Kidney epithelial cell (primary cell): ENCODE data around the gene NDUFS2. TPM values are rescaled to one million over a fixed set of nuclear protein-coding genes. Genes with fewer than 3 reads are reported as not detected.

Experiments
- DNase-seq: peaks from one replicate; pipeline ENCODE4 v3.0.0-alpha.2; 2010; ENCODE audit warnings: low read depth
- H3K27me3 ChIP-seq: 2 replicates; pipeline ENCODE4 v1.6.0; 2011; ENCODE audit warnings: low read length; ENCODE audit not compliant: control insufficient read depth, insufficient read depth
- H3K36me3 ChIP-seq: 2 replicates; pipeline ENCODE4 v1.5.1; 2011; ENCODE audit warnings: low read length; ENCODE audit not compliant: control insufficient read depth, insufficient read depth
- H3K4me3 ChIP-seq: 2 replicates; pipeline ENCODE4 v1.5.1; 2011; ENCODE audit warnings: low read depth, mild to moderate bottlenecking, control low read depth, low read length
- total RNA-seq: library from RNA; depleted of rRNA; stranded (reverse); fragments of >200 nt; gene quantifications from 2 replicates; pipeline ENCODE4 v1.2.3, GENCODE V29; 2015
- TF ChIP-seq, protein P1 (sequence below): IDR thresholded peaks from 2 replicates; pipeline ENCODE4 v1.5.1; 2011; ENCODE audit warnings: mild to moderate bottlenecking, moderate library complexity, low read length, control low read depth, inconsistent platforms; ENCODE audit not compliant: insufficient read depth, poor library complexity, severe bottlenecking

Gene NDUFS2
- total RNA-seq, 1 donor from 2014 or later, result 96.9 TPM

DNA sequence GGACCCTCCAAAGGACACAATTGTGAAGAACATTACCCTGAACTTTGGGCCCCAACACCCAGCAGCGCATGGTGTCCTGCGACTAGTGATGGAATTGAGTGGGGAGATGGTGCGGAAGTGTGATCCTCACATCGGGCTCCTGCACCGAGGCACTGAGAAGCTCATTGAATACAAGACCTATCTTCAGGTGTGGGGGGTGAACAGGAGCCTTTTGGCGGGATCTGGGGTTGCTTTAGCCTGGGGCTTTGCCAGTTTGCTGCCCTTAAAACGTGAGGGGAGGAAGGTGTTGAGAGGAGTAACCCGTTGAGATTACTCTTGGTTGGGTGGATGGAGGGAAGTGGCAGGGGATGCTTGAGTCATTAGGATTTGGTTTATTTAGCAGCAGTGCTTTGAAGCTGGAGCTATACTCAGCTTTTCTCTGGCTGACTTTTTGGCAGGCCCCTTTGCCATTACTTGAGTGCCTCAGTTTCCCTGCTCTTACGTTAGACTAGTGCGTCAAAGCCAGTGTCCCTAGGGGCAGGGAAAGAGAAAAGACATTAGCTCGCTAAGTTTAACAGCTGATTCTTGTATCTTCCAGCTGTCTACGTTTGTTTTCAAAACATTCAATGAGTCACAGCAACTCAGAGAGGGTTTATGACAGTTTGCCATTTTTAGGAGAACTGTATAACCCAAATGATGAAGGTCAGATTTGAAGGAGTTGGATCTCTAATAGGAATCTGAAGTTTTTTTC, 4.4 kb downstream of the NDUFS2 start:
- no peak overlapping the region for H3K4me3 ChIP-seq
- no peaks in the 10 kb centered on the region for H3K27me3 ChIP-seq
- DNase-seq, result no peak
- TF ChIP-seq, protein P1, sequence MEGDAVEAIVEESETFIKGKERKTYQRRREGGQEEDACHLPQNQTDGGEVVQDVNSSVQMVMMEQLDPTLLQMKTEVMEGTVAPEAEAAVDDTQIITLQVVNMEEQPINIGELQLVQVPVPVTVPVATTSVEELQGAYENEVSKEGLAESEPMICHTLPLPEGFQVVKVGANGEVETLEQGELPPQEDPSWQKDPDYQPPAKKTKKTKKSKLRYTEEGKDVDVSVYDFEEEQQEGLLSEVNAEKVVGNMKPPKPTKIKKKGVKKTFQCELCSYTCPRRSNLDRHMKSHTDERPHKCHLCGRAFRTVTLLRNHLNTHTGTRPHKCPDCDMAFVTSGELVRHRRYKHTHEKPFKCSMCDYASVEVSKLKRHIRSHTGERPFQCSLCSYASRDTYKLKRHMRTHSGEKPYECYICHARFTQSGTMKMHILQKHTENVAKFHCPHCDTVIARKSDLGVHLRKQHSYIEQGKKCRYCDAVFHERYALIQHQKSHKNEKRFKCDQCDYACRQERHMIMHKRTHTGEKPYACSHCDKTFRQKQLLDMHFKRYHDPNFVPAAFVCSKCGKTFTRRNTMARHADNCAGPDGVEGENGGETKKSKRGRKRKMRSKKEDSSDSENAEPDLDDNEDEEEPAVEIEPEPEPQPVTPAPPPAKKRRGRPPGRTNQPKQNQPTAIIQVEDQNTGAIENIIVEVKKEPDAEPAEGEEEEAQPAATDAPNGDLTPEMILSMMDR, result no peak
- peaks cover 4% of the 10 kb centered on the region for H3K36me3 ChIP-seq

DNA sequence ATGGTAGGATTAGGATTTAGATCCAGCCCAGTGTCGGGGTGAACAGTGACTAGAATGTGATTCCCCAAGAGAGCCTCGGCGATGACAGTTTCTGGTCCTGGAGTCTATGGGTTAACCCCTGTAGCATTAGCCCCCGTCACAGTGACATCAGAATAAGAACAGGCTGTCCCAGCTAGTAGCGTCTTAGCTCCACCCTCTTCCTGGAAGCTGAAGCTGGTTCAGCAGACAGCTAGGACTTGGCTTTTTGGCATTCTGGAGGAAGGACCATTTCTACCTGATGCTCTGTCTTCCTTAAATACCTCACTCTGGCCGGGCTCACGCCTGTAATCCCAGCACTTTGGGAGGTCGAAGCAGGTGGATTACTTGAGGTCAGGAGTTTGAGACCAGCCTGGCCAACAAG, 5.0 kb downstream of the NDUFS2 start:
- Histone ChIP-seq H3K4me3 (no peak overlapping the region), H3K27me3 (no peaks in the 10 kb centered on the region), H3K36me3 (peaks cover 4% of the 10 kb centered on the region)
- DNase-seq, result no peak
- TF ChIP-seq, protein P1, result no peak

DNA sequence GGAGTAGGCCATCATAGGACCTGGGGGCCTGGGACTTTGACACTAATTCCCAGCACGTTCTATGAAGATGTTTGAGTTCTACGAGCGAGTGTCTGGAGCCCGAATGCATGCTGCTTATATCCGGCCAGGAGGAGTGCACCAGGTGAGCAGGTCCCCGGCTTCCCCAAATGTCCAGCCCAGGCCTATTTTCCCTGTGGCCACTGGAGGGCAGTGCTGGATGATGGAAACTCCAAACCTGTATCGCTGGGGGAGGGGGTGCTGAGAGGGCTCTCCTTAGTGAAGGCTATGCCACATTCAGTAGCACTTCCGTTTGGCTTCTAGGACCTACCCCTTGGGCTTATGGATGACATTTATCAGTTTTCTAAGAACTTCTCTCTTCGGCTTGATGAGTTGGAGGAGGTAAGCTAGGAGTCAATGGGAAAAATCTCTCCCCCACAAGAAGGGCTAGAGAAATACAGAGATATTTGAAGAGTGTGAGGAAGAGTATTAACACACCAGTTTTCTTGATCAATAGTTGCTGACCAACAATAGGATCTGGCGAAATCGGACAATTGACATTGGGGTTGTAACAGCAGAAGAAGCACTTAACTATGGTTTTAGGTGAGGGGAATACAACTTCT, 7.7 kb downstream of the NDUFS2 start:
- H3K4me3 ChIP-seq, result no peak overlapping the region
- H3K36me3 ChIP-seq, result peaks cover 4% of the 10 kb centered on the region
- TF ChIP-seq, protein P1, result peak; percentile 95
- H3K27me3 ChIP-seq, result no peaks in the 10 kb centered on the region
- DNase-seq, result no peak

DNA sequence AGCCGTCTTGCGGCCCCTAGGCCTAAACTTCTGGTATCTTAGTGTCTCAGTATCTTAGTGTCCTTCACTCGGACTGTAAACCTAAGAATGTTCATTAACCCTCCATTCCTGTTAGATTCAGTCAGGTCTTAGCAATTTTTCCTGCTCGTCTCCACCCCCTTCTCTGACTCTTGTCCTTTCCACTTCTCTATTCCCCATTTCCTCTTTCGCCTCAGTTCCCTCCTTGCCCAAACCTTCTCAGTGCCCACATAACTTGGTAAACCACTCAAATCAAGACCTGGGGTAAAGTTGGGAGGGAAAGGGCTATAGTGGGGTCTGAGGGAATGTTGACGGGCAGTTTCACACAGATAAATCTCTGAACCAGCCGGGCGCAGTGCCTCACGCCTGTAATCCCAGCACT, 12.2 kb downstream of the NDUFS2 start:
- no peak for DNase-seq
- TF ChIP-seq, protein P1, result no peak
- Histone ChIP-seq H3K36me3 (peaks cover 1% of the 10 kb centered on the region), H3K4me3 (no peak overlapping the region), H3K27me3 (no peaks in the 10 kb centered on the region)

DNA sequence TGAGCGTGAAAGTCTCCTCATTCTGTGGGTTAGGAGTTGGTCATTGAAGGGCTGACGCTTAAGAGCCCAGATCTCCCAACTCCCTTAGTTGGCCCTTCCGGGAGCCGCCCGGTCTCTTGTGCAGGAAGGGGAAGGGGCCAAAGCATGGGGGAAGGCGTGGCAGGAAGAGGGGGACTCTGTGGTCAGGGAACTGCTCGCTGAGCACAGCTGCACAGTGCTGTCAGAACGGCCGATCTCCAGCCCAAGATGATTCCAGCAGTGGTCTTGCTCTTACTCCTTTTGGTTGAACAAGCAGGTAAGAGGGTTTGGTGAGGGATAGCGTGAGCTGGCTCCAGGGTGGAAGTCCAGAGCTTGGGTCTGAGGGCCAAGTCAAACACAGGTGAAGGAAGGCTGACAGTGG, 12.9 kb downstream of the NDUFS2 start, which contains the start of gene FCER1G:
FCER1G (plus strand) TSS at position 220 of the 400 bp plus-strand sequence; CDS start at position 247, 27 bp downstream.
- no peaks in the 10 kb centered on the region for H3K27me3 ChIP-seq
- TF ChIP-seq, protein P1, result no peak
- DNase-seq, result no peak
- H3K4me3 ChIP-seq, result no peak within 1 kb of the TSS
- peaks cover 1% of the 10 kb centered on the region for H3K36me3 ChIP-seq
